ENCODE measurements around the gene LRP1-AS.

LRP1-AS gene

DNA sequence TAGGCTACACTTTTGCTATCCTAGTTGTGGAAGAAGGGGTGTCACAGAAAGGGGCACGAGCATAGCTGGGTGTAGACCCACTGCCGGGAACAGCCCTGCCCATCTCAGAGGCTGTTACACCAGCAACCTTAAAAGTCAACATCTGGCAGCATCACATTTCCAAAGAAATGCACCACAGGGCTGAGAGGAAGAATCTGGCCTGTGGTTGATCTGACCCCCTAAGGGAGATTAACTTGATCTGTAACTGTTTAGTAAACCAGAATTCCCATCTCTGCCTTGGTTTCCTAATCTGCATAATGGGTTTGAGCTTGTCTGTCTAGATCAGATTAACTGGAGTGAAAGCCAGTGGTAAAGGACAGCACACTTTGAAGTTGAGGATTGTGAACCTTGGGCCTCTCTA lies 1.3 kb downstream of the LRP1-AS start:
- H4K20me1 ChIP-seq, result peaks cover 0 to 64% (median 0%) of the 10 kb centered on the region in 11 experiments; a peak in 6 of 22 replicates
- H3K9me3 ChIP-seq (replicated peaks in 1 of 11), result no peaks in the 10 kb centered on the region
- H3K4me3 ChIP-seq, result peak overlapping the region in 3 of 10 experiments; percentile 21 to 54 (median 42); a peak in 1 of 20 replicates
- H3K36me3 ChIP-seq, result peaks cover 19 to 94% (median 49%) of the 10 kb centered on the region in 11 experiments; a peak in 19 of 22 replicates
- H3K27ac ChIP-seq, result peak overlapping the region in 9 of 11 experiments; percentile 63 to 91 (median 86); a peak in 16 of 22 replicates
- peak overlapping the region; percentile 1 to 99 (median 96); a peak in 20 of 22 replicates for H3K4me2 ChIP-seq
- TF ChIP-seq Cebpa-rat (IDR thresholded peaks at IDR 0.05), result no peak
- peaks cover 51 to 100% (median 84%) of the 10 kb centered on the region in 10 experiments for H3K4me1 ChIP-seq
- H3K9ac ChIP-seq, result peak overlapping the region in 6 of 11 experiments; percentile 49 to 80 (median 74); a peak in 9 of 22 replicates
- H3K27me3 ChIP-seq, result no peaks in the 10 kb centered on the region

DNA sequence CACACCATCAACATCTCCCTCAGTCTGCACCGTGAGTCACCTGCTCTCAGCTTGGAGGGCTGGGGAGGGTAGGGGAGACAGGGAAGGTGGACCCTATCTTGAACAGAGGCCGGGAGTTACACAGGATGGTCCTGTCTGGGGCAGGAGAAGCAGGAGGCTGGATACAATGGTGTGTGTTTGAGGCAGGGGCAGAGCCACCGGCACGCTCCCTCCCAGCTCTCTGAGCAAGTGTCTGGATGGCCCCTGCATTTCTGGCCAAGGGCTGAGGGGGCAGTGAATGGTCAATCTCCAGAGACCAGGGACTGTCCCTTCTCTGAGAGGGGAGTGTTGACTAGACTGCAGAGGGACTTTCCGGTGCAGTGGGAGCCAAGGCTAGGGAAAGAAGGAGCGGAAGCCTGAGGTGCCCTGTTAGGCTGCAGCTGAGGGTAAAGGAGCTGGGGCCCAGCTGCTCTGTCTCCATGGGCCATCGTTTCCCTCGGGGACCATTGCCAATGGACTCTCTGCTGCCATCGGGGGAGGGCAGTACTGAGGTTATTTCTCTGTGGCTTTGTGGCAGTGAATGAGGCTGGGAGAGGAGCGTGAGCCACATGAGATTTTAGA lies 1.9 kb downstream of the LRP1-AS start:
- Histone ChIP-seq H3K9ac (peak overlapping the region in 8 of 11 experiments; percentile 12 to 79 (median 36); a peak in 10 of 22 replicates), H3K27ac (peak overlapping the region in 8 of 11 experiments; percentile 23 to 91 (median 88); a peak in 11 of 22 replicates), H3K4me2 (peak overlapping the region; percentile 1 to 99 (median 96); a peak in 20 of 22 replicates), H3K27me3 (no peaks in the 10 kb centered on the region), H3K4me1 (peaks cover 51 to 97% (median 79%) of the 10 kb centered on the region in 10 experiments), H3K9me3 (replicated peaks in 1 of 11) (no peaks in the 10 kb centered on the region), H3K4me3 (0 out of 20 replicates have a peak overlapping the region, but pooled peaks of 1 of the 10 experiments have one; percentile 5), H3K36me3 (peaks cover 21 to 94% (median 51%) of the 10 kb centered on the region in 11 experiments; a peak in 19 of 22 replicates), H4K20me1 (peaks cover 0 to 69% (median 0%) of the 10 kb centered on the region in 11 experiments; a peak in 6 of 22 replicates)
- no peak for TF ChIP-seq Cebpa-rat (IDR thresholded peaks at IDR 0.05)

DNA sequence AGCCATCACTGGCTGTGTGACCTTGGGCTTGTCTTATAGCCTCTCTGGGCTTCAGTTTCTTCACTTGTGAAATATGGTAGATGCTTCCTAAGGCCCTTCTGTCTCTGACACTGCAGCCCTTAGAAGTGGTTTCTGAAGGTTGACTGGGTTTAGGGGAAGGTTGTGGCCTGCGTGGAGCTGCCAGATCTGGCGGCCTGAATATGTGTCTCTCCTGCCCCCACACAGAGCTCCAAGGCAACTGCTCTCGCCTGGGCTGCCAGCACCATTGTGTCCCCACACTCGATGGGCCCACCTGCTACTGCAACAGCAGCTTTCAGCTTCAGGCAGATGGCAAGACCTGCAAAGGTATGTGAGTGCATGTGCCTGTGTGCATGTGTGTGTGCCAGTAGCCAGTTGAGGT lies 4.0 kb downstream of the LRP1-AS start:
- Histone ChIP-seq H3K27ac (peak overlapping the region in 4 of 11 experiments; percentile 4 to 38 (median 31); a peak in 3 of 22 replicates), H3K36me3 (peaks cover 21 to 100% (median 67%) of the 10 kb centered on the region in 11 experiments; a peak in 19 of 22 replicates)

DNA sequence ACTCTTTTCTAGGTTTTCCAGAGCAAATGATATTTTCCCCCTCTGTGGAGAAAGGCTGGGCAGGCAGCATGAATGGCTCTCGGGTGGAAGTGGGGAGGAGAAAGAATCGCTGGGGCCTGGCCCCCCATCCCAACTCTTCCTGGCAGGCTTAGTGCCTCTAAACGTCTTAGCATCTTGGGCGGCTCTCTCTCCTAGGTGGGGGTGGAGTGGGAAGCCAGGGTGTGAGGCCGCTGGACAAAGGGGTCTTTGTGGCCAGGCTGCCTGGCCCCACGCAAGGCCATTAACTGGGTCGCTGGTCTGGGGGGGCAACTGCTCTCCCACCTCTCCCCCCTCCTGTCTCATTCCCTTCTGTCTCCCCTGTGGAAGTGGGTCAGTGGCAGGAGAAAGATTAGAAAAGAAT lies 4.7 kb downstream of the LRP1-AS start:
- Histone ChIP-seq H3K4me3 (no peak overlapping the region), H3K4me1 (peaks cover 35 to 96% (median 66%) of the 10 kb centered on the region in 10 experiments), H3K4me2 (peak overlapping the region in 10 of 11 experiments; percentile 1 to 42 (median 30); a peak in 13 of 22 replicates), H3K27me3 (no peaks in the 10 kb centered on the region), H3K9ac (peak overlapping the region in 6 of 11 experiments; percentile 9 to 64 (median 16); a peak in 5 of 22 replicates), H4K20me1 (peaks cover 0 to 97% (median 0%) of the 10 kb centered on the region in 11 experiments; a peak in 7 of 22 replicates), H3K9me3 (replicated peaks in 1 of 11) (no peaks in the 10 kb centered on the region), H3K36me3 (peaks cover 21 to 100% (median 67%) of the 10 kb centered on the region in 11 experiments; a peak in 19 of 22 replicates), H3K27ac (peak overlapping the region in 5 of 11 experiments; percentile 3 to 38 (median 26); a peak in 5 of 22 replicates)
- TF ChIP-seq Cebpa-rat (IDR thresholded peaks at IDR 0.05), result no peak

More for the DNA sequence above, 4.0 kb downstream of the LRP1-AS start:
- Histone ChIP-seq H3K4me3 (no peak overlapping the region), H3K27me3 (no peaks in the 10 kb centered on the region), H3K9me3 (replicated peaks in 1 of 11) (no peaks in the 10 kb centered on the region), H3K4me2 (peak overlapping the region; percentile 1 to 42 (median 29); a peak in 14 of 22 replicates), H3K9ac (peak overlapping the region in 6 of 11 experiments; percentile 9 to 64 (median 16); a peak in 3 of 22 replicates), H3K4me1 (peaks cover 42 to 96% (median 70%) of the 10 kb centered on the region in 10 experiments), H4K20me1 (peaks cover 0 to 90% (median 0%) of the 10 kb centered on the region in 11 experiments; a peak in 7 of 22 replicates)
- TF ChIP-seq Cebpa-rat (IDR thresholded peaks at IDR 0.05), result no peak

DNA sequence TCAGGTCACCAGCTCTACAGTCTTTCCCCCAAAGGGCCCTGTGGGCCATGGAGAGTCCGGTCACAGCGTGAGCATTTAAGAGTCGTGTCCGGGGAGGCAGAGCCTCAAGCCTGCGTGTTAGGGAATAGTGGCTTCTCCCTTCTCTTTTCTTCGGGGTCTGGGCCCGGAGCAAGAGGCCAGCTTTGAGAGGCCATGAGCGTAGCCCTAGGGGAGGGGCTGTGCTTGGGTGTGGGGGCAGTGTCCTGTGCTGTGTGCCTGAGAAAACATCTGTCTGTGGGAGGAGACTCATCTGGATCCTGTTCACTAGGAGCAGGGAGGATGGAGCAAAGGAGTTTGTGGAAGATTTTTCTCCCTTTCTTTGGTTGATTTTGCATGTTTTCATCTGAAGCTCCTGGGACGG lies 5.3 kb downstream of the LRP1-AS start:
- no peak for TF ChIP-seq Cebpa-rat (IDR thresholded peaks at IDR 0.05)
- H3K36me3 ChIP-seq, result peaks cover 21 to 98% (median 67%) of the 10 kb centered on the region in 11 experiments; a peak in 19 of 22 replicates
- peak overlapping the region in 3 of 11 experiments; percentile 6 to 36 (median 30); a peak in 3 of 22 replicates for H3K27ac ChIP-seq
- no peak overlapping the region for H3K4me3 ChIP-seq
- H3K4me1 ChIP-seq, result peaks cover 29 to 94% (median 61%) of the 10 kb centered on the region in 10 experiments
- H4K20me1 ChIP-seq, result peaks cover 0 to 97% (median 0%) of the 10 kb centered on the region in 11 experiments; a peak in 7 of 22 replicates
- no peaks in the 10 kb centered on the region for H3K9me3 ChIP-seq (replicated peaks in 1 of 11)
- H3K9ac ChIP-seq, result peak overlapping the region in 6 of 11 experiments; percentile 1 to 64 (median 31); a peak in 7 of 22 replicates
- H3K4me2 ChIP-seq, result peak overlapping the region in 4 of 11 experiments; percentile 2 to 42 (median 7); a peak in 3 of 22 replicates
- no peaks in the 10 kb centered on the region for H3K27me3 ChIP-seq

DNA sequence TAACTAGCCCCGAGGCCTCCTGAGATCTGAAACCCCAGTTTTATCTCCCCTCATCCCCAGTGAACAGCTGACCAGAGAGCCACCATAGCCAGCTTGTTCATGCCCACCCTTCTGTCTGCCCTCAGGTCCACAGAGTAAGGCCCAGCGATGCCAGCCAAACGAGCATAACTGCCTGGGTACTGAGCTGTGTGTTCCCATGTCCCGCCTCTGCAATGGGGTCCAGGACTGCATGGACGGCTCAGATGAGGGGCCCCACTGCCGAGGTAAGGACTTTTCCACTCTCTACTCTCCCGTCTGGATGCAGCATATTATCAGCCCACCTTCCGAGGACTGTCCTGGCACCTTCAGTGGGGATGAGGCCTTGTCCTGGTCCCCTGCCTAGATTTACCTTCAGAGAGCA lies 6.2 kb downstream of the LRP1-AS start:
- Histone ChIP-seq H3K9me3 (replicated peaks in 1 of 11) (no peaks in the 10 kb centered on the region), H3K36me3 (peaks cover 21 to 95% (median 62%) of the 10 kb centered on the region in 11 experiments; a peak in 19 of 22 replicates), H3K4me1 (peaks cover 20 to 93% (median 55%) of the 10 kb centered on the region in 10 experiments), H4K20me1 (peaks cover 0 to 99% (median 0%) of the 10 kb centered on the region in 11 experiments; a peak in 7 of 22 replicates), H3K4me3 (no peak overlapping the region), H3K4me2 (no peak overlapping the region), H3K27ac (peak overlapping the region in 1 of 11 experiments; percentile 5; a peak in 1 of 22 replicates), H3K9ac (peak overlapping the region in 3 of 11 experiments; percentile 30 to 64 (median 32); a peak in 5 of 22 replicates), H3K27me3 (no peaks in the 10 kb centered on the region)
- TF ChIP-seq Cebpa-rat (IDR thresholded peaks at IDR 0.05), result no peak

DNA sequence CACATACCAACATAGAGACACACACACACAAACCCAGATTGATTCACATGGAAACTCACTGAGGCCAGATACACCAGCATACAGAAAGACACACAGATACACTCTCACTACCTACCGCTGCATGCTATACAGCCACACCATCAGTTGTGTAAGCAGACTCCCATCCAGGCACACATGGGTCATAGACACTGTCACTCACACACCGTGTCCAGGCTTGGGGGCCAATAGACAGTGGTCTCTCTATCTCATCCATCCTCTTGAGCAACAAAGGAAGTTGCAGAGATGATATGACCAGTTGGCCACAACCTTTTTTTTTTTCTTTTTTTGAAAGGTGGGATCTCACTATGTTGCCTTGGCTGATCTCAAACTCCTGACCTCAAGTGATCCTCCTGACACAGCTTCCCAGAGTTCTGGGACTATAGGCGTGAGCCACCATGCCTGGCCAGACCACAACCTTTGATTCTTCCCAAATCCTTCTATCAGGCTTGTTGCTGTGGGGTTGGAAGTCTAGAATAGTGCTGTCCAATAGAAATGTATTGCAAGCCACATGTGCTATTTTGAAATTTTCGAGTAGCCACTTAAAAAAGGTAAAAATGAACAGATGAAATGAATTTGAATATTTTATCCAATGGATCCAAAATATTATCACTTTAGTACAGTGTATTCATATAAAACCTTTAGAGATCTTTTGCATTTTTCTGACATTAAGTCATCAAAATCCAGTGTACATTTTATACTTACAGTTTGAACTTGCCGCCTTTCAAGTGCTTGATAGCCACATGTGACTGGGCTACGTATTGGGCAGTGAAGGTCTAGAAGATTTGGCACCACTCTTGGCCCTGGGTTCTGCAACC lies 7.4 kb downstream of the LRP1-AS start:
- peak overlapping the region in 1 of 11 experiments; percentile 20; a peak in 1 of 22 replicates for H3K9ac ChIP-seq
- H4K20me1 ChIP-seq, result peaks cover 0 to 99% (median 0%) of the 10 kb centered on the region in 11 experiments; a peak in 8 of 22 replicates
- H3K27ac ChIP-seq, result peak overlapping the region in 3 of 11 experiments; percentile 3 to 41 (median 9); a peak in 2 of 22 replicates
- peak overlapping the region in 4 of 11 experiments; percentile 22 to 65 (median 53); a peak in 7 of 22 replicates for H3K4me2 ChIP-seq
- peaks cover 14 to 95% (median 50%) of the 10 kb centered on the region in 11 experiments; a peak in 19 of 22 replicates for H3K36me3 ChIP-seq
- no peaks in the 10 kb centered on the region for H3K27me3 ChIP-seq
- H3K4me3 ChIP-seq, result no peak overlapping the region
- TF ChIP-seq Cebpa-rat (IDR thresholded peaks at IDR 0.05), result no peak
- H3K9me3 ChIP-seq (replicated peaks in 1 of 11), result no peaks in the 10 kb centered on the region
- peaks cover 23 to 93% (median 54%) of the 10 kb centered on the region in 10 experiments for H3K4me1 ChIP-seq
